Adrenal gland (tissue), 12 donors: ENCODE data around the gene SEMA3G. TPM values are rescaled to one million over a fixed set of nuclear protein-coding genes. Genes with fewer than 3 reads are reported as not detected.

ENCODE experiments used
- DNase-seq, 7 donors: peaks; one replicate each; pipeline ENCODE4 v3.0.0-alpha.2; 2019 to 2020
- H3K27ac ChIP-seq, 5 donors: fragments of 200-600 bp; sonication (generic) in 4 of 5; 1 replicate in 3 of 5; 2 replicates in 2 of 5; pipeline versions ENCODE4 v1.5.1 to v1.8.0; 2016 to 2020; ENCODE audit warnings: mild to moderate bottlenecking in 1 of 5
- H3K27me3 ChIP-seq: fragments of 200-600 bp; 2 replicates; pipeline ENCODE4 v1.8.0; 2021
- H3K36me3 ChIP-seq, 2 donors: fragments of 200-600 bp; replicated peaks in 1 of 2; 1 replicate in 1 of 2; 2 replicates in 1 of 2; pipeline versions ENCODE4 v1.5.1 to v1.8.0; 2018 to 2022
- H3K4me1 ChIP-seq, 2 donors: fragments of 200-600 bp; replicated peaks in 1 of 2; 1 replicate in 1 of 2; 2 replicates in 1 of 2; pipeline versions ENCODE4 v1.5.1 to v1.8.0; 2018 to 2021
- H3K4me3 ChIP-seq, 4 donors: fragments of 200-600 bp; sonication (generic) in 3 of 4; one replicate each; pipeline ENCODE4 v1.5.1; 2016 to 2018
- H3K9me3 ChIP-seq, 3 donors: fragments of 200-600 bp; sonication (generic) in 1 of 3; replicated peaks in 1 of 3; 1 replicate in 2 of 3; 2 replicates in 1 of 3; pipeline versions ENCODE4 v1.5.1 to v1.8.0; 2016 to 2021
- CTCF ChIP-seq, 6 experiments: fragments of 450-650 bp in 4 of 6; fragments of 200-600 bp in 2 of 6; sonication (generic) in 1 of 6; IDR thresholded peaks; 1 replicate in 5 of 6; 2 replicates in 1 of 6; pipeline versions ENCODE4 v1.5.1 to v1.8.0; 2016 to 2021; ENCODE audit warnings: antibody characterized with exemption in 6 of 6, mild to moderate bottlenecking in 2 of 6, moderate library complexity in 1 of 6
- POLR2A ChIP-seq, 2 donors: fragments of 450-650 bp; IDR thresholded peaks; one replicate each; pipeline ENCODE4 v1.6.1; 2017; ENCODE audit warnings: antibody characterized with exemption in 2 of 2, mild to moderate bottlenecking in 2 of 2, moderate library complexity in 1 of 2
- WGBS, 4 donors: extraction: QIAGEN DNeasy Blood & Tissue Kit in 2 of 4; methylation state at CpG; one replicate each; pipeline versions ENCODE4 v1.1.5 to v1.1.7; 2013 to 2017; 5-methylcytosine and 5-hydroxymethylcytosine counted together
- intact Hi-C, 2 donors: fragments of 100-400 bp; cut with DNase I; formaldehyde crosslinking; loops; one replicate each; pipeline versions ENCODE4 v1.14.1 to v1.15.0; 2022 to 2023
- polyA plus RNA-seq, 3 donors: library from polyadenylated mRNA; stranded (reverse); fragments of 200-250 nt in 2 of 3; fragments of 350-450 nt in 1 of 3; fragmentation: Illumina TruSeq in 1 of 3; extraction: RNeasy Lipid Tissue Mini Kit (QIAGEN cat#74804) in 1 of 3; gene quantifications; one replicate each; pipeline ENCODE4 v1.2.3, GENCODE V29; 2013 to 2014
- total RNA-seq, 9 donors: library from RNA; depleted of rRNA in 4 of 9; stranded (reverse); fragments of >200 nt in 4 of 9; fragments of 120-200 nt in 1 of 9; fragmentation: NEBNext Ultra II Directional in 1 of 9; extraction: Animal tissue kit (Norgen Biotek cat#: 25700) in 1 of 9; gene quantifications; one replicate each; pipeline versions ENCODE4 v1.1.0 to v1.2.4, GENCODE V29; 2013 to 2023
- donor health status: healthy with polysubstance abuse.
- donor health status: Bipolar disorder and iron deficiency.
- donor health status: DM: yes; HTN: yes; CAD: no.
- donor health status: DM: no; HTN: no; CAD: no.
- donor health status: DM: no; HTN: no; CAD: no.
- donor health status: DM: yes; HTN: yes; CAD: no.

SEMA3G gene
- total and polyA plus RNA-seq, 12 donors: 0.81 to 6.8 (median 2.9) TPM

- no peak overlapping the region for H3K4me3 ChIP-seq
- WGBS, 4 donors: 72 to 81% (median 76%) methylated on average over 5 to 6 of the region's 6 CpGs
- H3K9me3 ChIP-seq: no peaks in the 10 kb centered on the region
- intact Hi-C loops: no loop called here
- no peak for DNase-seq
- H3K27me3 ChIP-seq: no peaks in the 10 kb centered on the region
- no peak for TF ChIP-seq CTCF (IDR thresholded peaks at IDR 0.05)
- no peak for TF ChIP-seq POLR2A (IDR thresholded peaks at IDR 0.05)
- H3K36me3 ChIP-seq: peaks cover 0 to 47% of the 10 kb centered on the region in 2 donors
- H3K27ac ChIP-seq: no peak overlapping the region
- H3K4me1 ChIP-seq: peaks cover 5 to 36% of the 10 kb centered on the region in 2 donors
These were observed 13.3 kb upstream of the SEMA3G start for GRCh38 chr3:52458031-52458760.

- Histone ChIP-seq H3K27ac (peak overlapping the region in 3 of 5 donors; percentile 70 to 91 (median 87)), H3K9me3 (no peaks in the 10 kb centered on the region), H3K27me3 (no peaks in the 10 kb centered on the region), H3K4me3 (peak overlapping the region in 2 of 4 donors; percentile 78 to 89), H3K36me3 (peaks cover 0 to 40% of the 10 kb centered on the region in 2 donors), H3K4me1 (peaks cover 5 to 32% of the 10 kb centered on the region in 2 donors)
- 78 to 83% (median 80%) methylated on average over 1 to 5 of the region's 5 CpGs for WGBS, 4 donors
- DNase-seq: peak in 1 of 7 donors; percentile 55
- no peak for TF ChIP-seq POLR2A (IDR thresholded peaks at IDR 0.05)
- no peak for TF ChIP-seq CTCF (IDR thresholded peaks at IDR 0.05)
- intact Hi-C loops: no loop called here
These were observed 11.9 kb upstream of the SEMA3G start for GRCh38 chr3:52456800-52457183.

- Histone ChIP-seq H3K4me3 (peak overlapping the region; percentile 56 to 99 (median 84)), H3K4me1 (peaks cover 5 to 31% of the 10 kb centered on the region in 2 donors), H3K27me3 (no peaks in the 10 kb centered on the region), H3K27ac (peak overlapping the region in 4 of 5 donors; percentile 63 to 91 (median 78)), H3K9me3 (no peaks in the 10 kb centered on the region), H3K36me3 (peaks cover 0 to 36% of the 10 kb centered on the region in 2 donors)
- no peak for TF ChIP-seq CTCF (IDR thresholded peaks at IDR 0.05)
- no peak for TF ChIP-seq POLR2A (IDR thresholded peaks at IDR 0.05)
- peak in 3 of 7 donors; percentile 50 to 74 (median 55) for DNase-seq
- 6 to 20% (median 7%) methylated on average over 7 to 13 of the region's 13 CpGs for WGBS, 4 donors
- intact Hi-C loops: no loop called here
These were observed 11.4 kb upstream of the SEMA3G start for GRCh38 chr3:52456169-52456799.

- Histone ChIP-seq H3K36me3 (peaks cover 0 to 29% of the 10 kb centered on the region in 2 donors), H3K9me3 (no peaks in the 10 kb centered on the region), H3K4me1 (peaks cover 5 to 31% of the 10 kb centered on the region in 2 donors), H3K27me3 (no peaks in the 10 kb centered on the region), H3K27ac (peak within 1 kb of the TSS in 4 of 5 donors; percentile 63 to 91 (median 78)), H3K4me3 (peak within 1 kb of the TSS; percentile 56 to 99 (median 84))
- intact Hi-C loops: no loop called here
- peak in 1 of 2 donors; percentile 69 for TF ChIP-seq POLR2A (IDR thresholded peaks at IDR 0.05)
- TF ChIP-seq CTCF (IDR thresholded peaks at IDR 0.05): no peak
- WGBS, 4 donors: 0 to 1% (median 1%) methylated on average over 15 to 86 of the region's 86 CpGs
- DNase-seq: peak; percentile 83 to 95 (median 90)
These were observed 10.6 kb upstream of the SEMA3G start, which contains the start of gene NISCH for GRCh38 chr3:52455283-52456168. Gene NISCH (plus strand): TSS chr3:52455604. CDS start chr3:52455642, 38 bp downstream.
